HG02763 (cell line): ENCODE data around the gene FOXD4L6.
"Not testable (repeated sequence)": the region's sequence is repeated elsewhere in the genome, so short reads cannot be mapped to it uniquely, and the experiment has no call there.

Experiments
- ATAC-seq: cut with Tn5 transposase; IDR thresholded peaks from one replicate; pipeline ENCODE4 v1.9.1; 2021; ENCODE audit warnings: mild to moderate bottlenecking, moderate library complexity; ENCODE audit not compliant: unreplicated experiment

The FOXD4L6 gene

GRCh38 chr9:41128581-41128980, at the start of gene FOXD4L6:
FOXD4L6 (minus strand) TSS chr9:41128681; CDS start chr9:41128383, 298 bp downstream.
- not testable (repeated sequence) for ATAC-seq

- ATAC-seq, result not testable (repeated sequence)
These were observed 46.5 kb upstream of the FOXD4L6 start for GRCh38 chr9:41174994-41175393.

- not testable (repeated sequence) for ATAC-seq
These were observed 21.6 kb upstream of the FOXD4L6 start for GRCh38 chr9:41150116-41150515.

- not testable (repeated sequence) for ATAC-seq
These were observed 13.4 kb upstream of the FOXD4L6 start for GRCh38 chr9:41141878-41142277.

GRCh38 chr9:41126746-41127446, 1.6 kb downstream of the FOXD4L6 start:
- ATAC-seq, result not testable (repeated sequence)

- ATAC-seq, result not testable (repeated sequence)
These were observed 2.5 kb downstream of the FOXD4L6 start for GRCh38 chr9:41125936-41126335.

- not testable (repeated sequence) for ATAC-seq
These were observed 3.3 kb downstream of the FOXD4L6 start for GRCh38 chr9:41125109-41125658.

GRCh38 chr9:41124250-41125108, 4.0 kb downstream of the FOXD4L6 start:
- ATAC-seq, result not testable (repeated sequence)

- ATAC-seq, result not testable (repeated sequence)
These were observed 4.7 kb downstream of the FOXD4L6 start for GRCh38 chr9:41123812-41124211.

GRCh38 chr9:41123396-41123795, 5.1 kb downstream of the FOXD4L6 start:
- not testable (repeated sequence) for ATAC-seq

- ATAC-seq, result not testable (repeated sequence)
These were observed 7.8 kb downstream of the FOXD4L6 start for GRCh38 chr9:41120696-41121095.

GRCh38 chr9:41119719-41120118, 8.8 kb downstream of the FOXD4L6 start:
- not testable (repeated sequence) for ATAC-seq

GRCh38 chr9:41119311-41119710, 9.2 kb downstream of the FOXD4L6 start:
- ATAC-seq, result not testable (repeated sequence)

GRCh38 chr9:41113348-41113747, 15.1 kb downstream of the FOXD4L6 start:
- not testable (repeated sequence) for ATAC-seq

GRCh38 chr9:41111414-41111813, 17.1 kb downstream of the FOXD4L6 start:
- ATAC-seq, result not testable (repeated sequence)

GRCh38 chr9:41110913-41111312, 17.6 kb downstream of the FOXD4L6 start:
- not testable (repeated sequence) for ATAC-seq

- ATAC-seq, result not testable (repeated sequence)
These were observed 19.2 kb downstream of the FOXD4L6 start for GRCh38 chr9:41109253-41109652.

GRCh38 chr9:41108816-41109215, 19.7 kb downstream of the FOXD4L6 start:
- ATAC-seq, result not testable (repeated sequence)

GRCh38 chr9:41106472-41107116, 21.9 kb downstream of the FOXD4L6 start:
- not testable (repeated sequence) for ATAC-seq

GRCh38 chr9:41105557-41106253, 22.8 kb downstream of the FOXD4L6 start:
- ATAC-seq, result not testable (repeated sequence)
